Measurements from ENCODE around the gene HOXD13. TPM values are rescaled to one million over a fixed set of nuclear protein-coding genes. Genes with fewer than 3 reads are reported as not detected.

Gene HOXD13
- total RNA-seq, 1 donor from 2014 or later: not detected

GRCh38 chr2:176087330-176088047 lies 5.0 kb upstream of the HOXD13 start:
- TF ChIP-seq, protein P1, sequence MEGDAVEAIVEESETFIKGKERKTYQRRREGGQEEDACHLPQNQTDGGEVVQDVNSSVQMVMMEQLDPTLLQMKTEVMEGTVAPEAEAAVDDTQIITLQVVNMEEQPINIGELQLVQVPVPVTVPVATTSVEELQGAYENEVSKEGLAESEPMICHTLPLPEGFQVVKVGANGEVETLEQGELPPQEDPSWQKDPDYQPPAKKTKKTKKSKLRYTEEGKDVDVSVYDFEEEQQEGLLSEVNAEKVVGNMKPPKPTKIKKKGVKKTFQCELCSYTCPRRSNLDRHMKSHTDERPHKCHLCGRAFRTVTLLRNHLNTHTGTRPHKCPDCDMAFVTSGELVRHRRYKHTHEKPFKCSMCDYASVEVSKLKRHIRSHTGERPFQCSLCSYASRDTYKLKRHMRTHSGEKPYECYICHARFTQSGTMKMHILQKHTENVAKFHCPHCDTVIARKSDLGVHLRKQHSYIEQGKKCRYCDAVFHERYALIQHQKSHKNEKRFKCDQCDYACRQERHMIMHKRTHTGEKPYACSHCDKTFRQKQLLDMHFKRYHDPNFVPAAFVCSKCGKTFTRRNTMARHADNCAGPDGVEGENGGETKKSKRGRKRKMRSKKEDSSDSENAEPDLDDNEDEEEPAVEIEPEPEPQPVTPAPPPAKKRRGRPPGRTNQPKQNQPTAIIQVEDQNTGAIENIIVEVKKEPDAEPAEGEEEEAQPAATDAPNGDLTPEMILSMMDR (IDR thresholded peaks at IDR 0.05; ENCODE audit: insufficient read depth, low read length, poor library complexity, severe bottlenecking): no peak
- Histone ChIP-seq H3K36me3 (ENCODE audit: control insufficient read depth, insufficient read depth, low read length) (no peaks in the 10 kb centered on the region), H3K27me3 (ENCODE audit: control insufficient read depth, insufficient read depth, low read length) (peaks cover 97% of the 10 kb centered on the region), H3K4me3 (ENCODE audit: low read depth, low read length) (no peak overlapping the region)
- DNase-seq (ENCODE audit: low read depth): no peak

DNA sequence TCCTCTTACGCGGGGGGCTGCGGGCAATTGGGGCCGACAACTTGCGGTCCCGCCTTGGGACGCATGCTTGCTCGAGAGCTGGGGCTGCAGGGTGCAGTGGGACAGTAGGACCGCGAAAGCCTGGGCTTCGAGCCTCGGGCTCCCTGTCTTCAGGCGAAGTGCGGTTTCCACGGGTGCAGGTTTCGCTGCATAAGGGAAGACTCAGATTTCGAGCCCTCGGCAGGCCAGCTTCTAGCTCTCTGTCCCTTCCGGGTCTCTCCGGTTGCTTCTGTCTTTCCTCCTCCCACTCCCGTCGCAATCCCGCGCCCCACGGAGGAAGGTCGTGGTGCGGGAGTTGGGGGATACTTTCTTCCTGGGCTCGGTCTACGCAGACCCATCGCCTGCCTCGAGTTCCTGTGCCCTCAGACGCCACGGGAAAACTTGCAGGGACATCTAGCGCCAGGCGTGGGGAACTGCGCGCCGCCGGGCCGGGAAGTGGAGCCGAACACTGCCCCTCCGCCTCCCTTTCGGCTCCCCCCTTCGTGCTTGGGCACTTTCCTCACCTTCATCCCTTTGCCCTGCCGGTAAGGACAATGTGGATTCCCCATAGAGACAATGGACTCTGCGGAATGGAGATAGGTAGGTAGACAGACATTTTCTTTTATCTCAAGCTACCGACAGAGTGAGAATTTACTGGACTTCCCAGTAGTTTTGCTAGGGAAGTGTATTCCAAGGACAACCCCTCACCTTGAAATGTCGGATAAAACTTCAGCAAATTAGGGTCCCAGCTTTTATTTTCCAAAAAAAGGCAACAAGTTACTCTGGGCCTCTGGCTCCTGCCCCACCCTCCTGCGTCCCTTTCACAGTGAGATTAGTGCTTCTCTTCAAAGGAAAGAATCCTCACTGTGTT lies 4.2 kb upstream of the HOXD13 start:
- TF ChIP-seq, protein P1 (IDR thresholded peaks at IDR 0.05; ENCODE audit: insufficient read depth, low read length, poor library complexity, severe bottlenecking): peak; percentile 83
- Histone ChIP-seq H3K36me3 (ENCODE audit: control insufficient read depth, insufficient read depth, low read length) (no peaks in the 10 kb centered on the region), H3K4me3 (ENCODE audit: low read depth, low read length) (peak overlapping the region; percentile 15), H3K27me3 (ENCODE audit: control insufficient read depth, insufficient read depth, low read length) (peaks cover 97% of the 10 kb centered on the region)
- DNase-seq (ENCODE audit: low read depth): no peak

DNA sequence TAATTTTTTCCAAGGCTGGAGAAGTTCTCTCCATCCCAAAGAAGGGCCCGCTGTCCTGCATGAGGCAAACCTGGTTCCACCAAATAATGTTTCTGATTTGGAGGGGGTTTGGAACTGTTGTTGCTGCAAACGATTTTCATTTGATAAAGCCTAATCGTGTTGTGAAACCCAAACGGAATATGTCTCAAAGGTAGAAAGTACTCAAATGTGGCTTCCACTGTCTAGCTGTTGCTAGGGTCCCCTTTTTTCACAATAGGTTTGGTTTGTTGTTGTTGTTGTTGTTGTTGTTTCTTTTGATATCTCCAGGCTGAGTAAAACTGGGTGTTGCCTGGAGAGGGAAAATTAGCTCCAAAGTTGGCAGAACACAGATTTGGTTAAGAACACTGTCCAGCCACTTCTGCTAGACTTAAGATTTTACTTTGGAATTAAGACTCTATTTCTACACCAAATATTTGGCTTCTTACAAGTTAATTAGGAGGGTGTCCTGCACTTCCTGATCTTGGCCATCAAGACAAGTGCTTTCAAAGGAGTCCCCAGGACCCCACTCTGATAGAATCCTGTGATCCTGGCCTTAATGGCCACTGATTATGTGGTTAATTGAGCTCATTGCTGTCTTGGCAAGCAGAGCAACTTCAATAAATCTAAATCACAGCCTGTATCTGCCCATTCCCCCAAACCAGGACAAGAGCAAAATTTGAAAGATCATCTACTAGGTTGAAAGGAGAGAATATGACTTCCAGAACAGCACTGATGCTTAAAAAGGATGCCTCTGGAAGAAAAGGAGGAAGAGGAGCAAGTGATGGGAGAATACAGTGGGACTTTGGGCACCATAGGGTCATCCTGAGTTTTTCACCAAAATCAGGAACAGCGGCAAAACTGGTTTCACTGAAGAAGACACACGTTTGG lies 3.3 kb upstream of the HOXD13 start:
- TF ChIP-seq, protein P1 (IDR thresholded peaks at IDR 0.05; ENCODE audit: insufficient read depth, low read length, poor library complexity, severe bottlenecking): no peak
- no peak overlapping the region for H3K4me3 ChIP-seq (ENCODE audit: low read depth, low read length)
- peaks cover 97% of the 10 kb centered on the region for H3K27me3 ChIP-seq (ENCODE audit: control insufficient read depth, insufficient read depth, low read length)
- no peak for DNase-seq (ENCODE audit: low read depth)
- no peaks in the 10 kb centered on the region for H3K36me3 ChIP-seq (ENCODE audit: control insufficient read depth, insufficient read depth, low read length)

GRCh38 chr2:176089843-176090395 lies 2.6 kb upstream of the HOXD13 start:
- no peak overlapping the region for H3K4me3 ChIP-seq (ENCODE audit: low read depth, low read length)
- H3K36me3 ChIP-seq (ENCODE audit: control insufficient read depth, insufficient read depth, low read length): no peaks in the 10 kb centered on the region
- no peak for DNase-seq (ENCODE audit: low read depth)
- peaks cover 96% of the 10 kb centered on the region for H3K27me3 ChIP-seq (ENCODE audit: control insufficient read depth, insufficient read depth, low read length)
- TF ChIP-seq, protein P1 (IDR thresholded peaks at IDR 0.05; ENCODE audit: insufficient read depth, low read length, poor library complexity, severe bottlenecking): no peak

- Histone ChIP-seq H3K27me3 (ENCODE audit: control insufficient read depth, insufficient read depth, low read length) (peaks cover 92% of the 10 kb centered on the region), H3K4me3 (ENCODE audit: low read depth, low read length) (no peak overlapping the region), H3K36me3 (ENCODE audit: control insufficient read depth, insufficient read depth, low read length) (no peaks in the 10 kb centered on the region)
- TF ChIP-seq, protein P1 (IDR thresholded peaks at IDR 0.05; ENCODE audit: insufficient read depth, low read length, poor library complexity, severe bottlenecking): no peak
- no peak for DNase-seq (ENCODE audit: low read depth)
Measured at GRCh38 chr2:176090862-176091261, 1.7 kb upstream of the HOXD13 start.
